Astrocyte of the spinal cord (primary cell): Measurements from ENCODE around the gene SEMA6B.

Source experiments
- DNase-seq: peaks from one replicate; pipeline ENCODE4 v3.0.0; 2011; ENCODE audit warnings: low read depth, low spot score
- H3K4me3 ChIP-seq: 2 replicates; pipeline ENCODE4 v1.5.1; 2011; ENCODE audit warnings: low read depth, mild to moderate bottlenecking, low read length, moderate library complexity
- in situ Hi-C: cut with HindIII; loops from 2 replicates; pipeline ENCODE4 v1.10.0; 2017; ENCODE audit warnings: low sequenced_read_pairs
- TF ChIP-seq, protein P1 (sequence below): IDR thresholded peaks from 2 replicates; pipeline ENCODE4 v1.5.1; 2012; ENCODE audit warnings: low read depth, mild to moderate bottlenecking, low read length, inconsistent platforms

Gene SEMA6B

DNA sequence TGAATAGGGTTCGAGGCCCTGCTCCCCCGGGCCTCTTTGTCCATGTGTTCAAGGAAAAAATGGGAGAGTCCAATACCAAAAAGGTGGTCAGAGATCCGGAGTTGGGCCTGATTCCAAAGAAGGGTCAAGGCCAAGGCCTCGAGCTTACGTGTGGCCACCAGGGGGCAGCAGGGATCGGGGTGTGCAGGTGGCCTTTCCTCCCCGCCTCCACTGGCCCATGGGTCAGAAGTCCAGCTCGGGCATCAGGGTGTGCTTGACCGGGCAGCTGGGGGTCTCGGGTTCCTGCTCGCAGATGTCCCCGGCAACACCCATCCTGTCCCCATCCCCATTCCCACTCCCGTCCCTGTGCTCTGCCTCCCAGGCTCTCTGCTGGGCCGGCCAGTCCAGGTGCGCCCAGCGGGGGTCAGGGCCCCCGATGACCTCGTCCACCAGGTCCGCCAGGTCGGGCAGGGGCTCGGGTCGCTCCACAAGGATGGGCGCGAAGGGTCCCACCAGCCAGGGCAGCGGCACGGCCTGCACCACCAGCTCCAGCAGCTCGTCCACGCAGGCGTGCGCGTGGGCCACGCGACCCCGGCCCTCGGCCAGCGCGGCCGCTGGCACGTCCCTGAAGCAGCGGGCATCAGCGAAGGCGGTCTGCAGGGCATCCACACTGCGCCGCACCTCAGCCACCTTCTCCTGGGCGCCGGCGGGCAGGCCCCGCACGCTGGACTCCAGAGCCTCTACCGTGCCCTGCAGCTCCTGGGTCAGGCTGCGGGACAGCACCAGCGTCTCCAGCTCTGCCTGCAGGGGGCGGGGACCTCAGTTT lies 36.0 kb downstream of the SEMA6B start:
- no peak overlapping the region for H3K4me3 ChIP-seq
- TF ChIP-seq, protein P1, sequence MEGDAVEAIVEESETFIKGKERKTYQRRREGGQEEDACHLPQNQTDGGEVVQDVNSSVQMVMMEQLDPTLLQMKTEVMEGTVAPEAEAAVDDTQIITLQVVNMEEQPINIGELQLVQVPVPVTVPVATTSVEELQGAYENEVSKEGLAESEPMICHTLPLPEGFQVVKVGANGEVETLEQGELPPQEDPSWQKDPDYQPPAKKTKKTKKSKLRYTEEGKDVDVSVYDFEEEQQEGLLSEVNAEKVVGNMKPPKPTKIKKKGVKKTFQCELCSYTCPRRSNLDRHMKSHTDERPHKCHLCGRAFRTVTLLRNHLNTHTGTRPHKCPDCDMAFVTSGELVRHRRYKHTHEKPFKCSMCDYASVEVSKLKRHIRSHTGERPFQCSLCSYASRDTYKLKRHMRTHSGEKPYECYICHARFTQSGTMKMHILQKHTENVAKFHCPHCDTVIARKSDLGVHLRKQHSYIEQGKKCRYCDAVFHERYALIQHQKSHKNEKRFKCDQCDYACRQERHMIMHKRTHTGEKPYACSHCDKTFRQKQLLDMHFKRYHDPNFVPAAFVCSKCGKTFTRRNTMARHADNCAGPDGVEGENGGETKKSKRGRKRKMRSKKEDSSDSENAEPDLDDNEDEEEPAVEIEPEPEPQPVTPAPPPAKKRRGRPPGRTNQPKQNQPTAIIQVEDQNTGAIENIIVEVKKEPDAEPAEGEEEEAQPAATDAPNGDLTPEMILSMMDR = peak; percentile 85
- DNase-seq = no peak
- in situ Hi-C loops = no loop called here

DNA sequence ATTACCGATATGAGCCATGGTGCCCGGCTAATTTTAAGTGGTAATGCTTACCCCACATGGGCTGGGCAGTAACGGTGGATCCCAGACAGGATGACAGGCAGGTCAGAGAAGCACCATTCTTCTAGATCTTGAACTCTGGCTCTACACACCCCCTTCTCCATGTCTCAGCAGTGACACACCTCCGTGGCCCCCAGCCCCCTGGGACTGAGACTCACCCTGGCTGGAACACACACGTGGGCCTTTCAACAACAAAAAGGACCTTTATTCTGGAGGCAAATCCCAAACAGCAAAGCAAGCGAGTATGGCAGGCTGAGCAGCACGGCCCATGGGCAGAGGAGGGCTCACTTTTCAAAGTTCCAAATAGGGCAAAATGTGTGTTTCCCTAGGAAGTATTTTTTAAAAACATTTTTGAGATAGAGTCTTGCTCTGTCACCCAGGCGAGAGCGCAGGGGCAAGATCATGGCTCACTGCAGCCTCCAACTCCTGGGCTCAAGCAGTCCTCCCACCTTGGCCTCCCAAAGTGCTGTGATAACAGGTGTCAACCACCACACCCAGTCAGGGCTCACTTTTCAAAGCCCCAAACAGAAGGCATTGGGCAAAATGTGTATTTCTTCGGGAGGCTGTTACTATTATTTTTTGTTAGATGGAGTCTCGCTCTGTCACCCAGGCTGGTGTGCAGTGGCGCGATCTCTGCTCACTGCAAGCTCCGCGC lies 37.0 kb downstream of the SEMA6B start:
- in situ Hi-C loops = no loop called here
- TF ChIP-seq, protein P1 = no peak
- H3K4me3 ChIP-seq = no peak overlapping the region
- DNase-seq = no peak

DNA sequence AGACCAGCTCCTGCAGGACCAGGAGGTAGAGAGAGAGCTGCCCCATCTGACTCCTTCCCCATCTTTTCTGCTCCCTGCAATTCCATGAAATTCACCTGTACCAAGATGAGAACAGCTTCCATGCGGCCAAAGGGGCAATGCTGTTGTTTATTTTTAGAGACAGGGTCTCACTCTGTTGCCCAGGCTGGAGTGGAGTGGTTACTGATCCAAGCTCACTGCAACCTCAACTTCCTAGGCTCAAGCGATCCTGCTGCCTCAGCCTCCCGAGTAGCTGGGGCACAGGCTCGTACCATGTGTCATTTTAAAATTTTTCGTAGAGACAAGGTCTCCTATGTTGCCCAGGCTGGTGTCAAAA lies 37.6 kb downstream of the SEMA6B start:
- TF ChIP-seq, protein P1 = no peak
- H3K4me3 ChIP-seq = no peak overlapping the region
- no peak for DNase-seq
- in situ Hi-C loops = no loop called here

DNA sequence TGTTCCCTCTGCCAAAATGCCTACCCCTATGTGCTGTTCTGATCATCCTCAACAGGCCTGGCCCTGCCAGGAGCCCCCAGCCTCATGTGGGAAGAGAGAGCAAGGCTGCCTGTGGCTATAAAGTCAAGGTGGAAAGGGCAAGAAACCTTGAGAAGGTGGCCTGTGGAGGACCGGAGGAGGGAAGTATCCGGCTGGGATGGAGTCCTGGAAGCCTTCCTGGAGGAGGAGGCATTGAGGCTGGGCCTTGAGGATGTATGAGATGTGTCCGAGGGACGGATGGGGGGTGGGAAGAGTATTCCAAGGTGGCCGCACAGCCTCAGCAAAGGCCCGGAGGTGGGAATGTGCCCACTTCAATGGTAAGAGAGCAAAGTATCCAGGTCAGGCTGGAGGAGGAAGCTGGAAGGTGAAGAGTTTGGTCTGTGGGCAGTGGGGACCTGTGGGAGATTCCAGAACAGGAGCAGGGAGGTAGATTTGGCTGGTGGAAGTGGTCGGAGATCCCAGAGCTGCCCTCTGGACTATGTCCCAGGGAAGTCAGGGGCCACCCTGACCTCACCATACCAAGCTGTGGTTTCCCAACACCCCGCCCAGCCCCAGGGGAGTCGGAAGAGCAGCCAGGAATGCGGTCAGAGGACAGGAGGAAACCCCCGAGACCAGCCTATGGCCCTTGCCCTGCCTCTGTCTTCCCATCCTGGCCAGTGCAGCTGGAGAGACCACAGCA lies 38.2 kb downstream of the SEMA6B start:
- no peak overlapping the region for H3K4me3 ChIP-seq
- in situ Hi-C loops = no loop called here
- TF ChIP-seq, protein P1 = no peak
- DNase-seq = no peak

DNA sequence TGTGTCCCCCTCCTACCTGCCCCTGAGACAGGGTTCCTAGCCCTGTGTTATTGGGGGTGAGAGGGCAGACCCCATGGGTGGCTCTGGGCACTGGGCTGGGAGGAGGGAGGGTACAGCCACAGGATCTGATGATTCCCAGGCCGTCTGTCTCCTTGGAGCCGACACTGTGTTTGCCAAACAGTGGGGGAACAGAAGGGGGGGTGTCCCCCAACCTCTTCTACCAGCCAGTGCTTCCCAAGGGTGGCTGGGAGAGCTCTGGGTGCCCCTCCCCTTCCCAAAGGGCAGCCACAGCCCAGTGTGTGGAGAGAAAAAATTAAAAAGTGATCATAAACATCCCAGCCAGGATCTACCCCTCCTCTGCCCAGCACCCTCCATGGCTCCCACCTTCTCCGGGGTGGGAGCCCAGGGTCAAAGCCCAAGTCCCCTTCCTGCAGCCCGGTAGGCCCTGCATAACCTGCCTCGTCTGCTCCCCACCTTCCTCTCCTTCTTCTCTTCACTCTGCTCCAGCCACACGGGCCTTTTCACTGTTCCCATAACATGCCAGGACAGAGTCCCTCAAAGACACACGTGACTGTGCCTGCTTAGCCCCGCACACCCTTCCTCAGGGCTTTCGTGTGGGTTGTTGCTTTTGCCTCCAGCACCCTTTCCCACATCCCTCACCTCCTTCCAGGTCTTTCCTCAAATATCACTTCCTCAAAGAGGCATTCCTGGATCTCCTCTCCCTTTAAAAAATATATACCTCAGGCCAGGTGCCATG lies 39.8 kb downstream of the SEMA6B start:
- DNase-seq = no peak
- in situ Hi-C loops = no loop called here
- no peak overlapping the region for H3K4me3 ChIP-seq
- TF ChIP-seq, protein P1 = no peak

DNA sequence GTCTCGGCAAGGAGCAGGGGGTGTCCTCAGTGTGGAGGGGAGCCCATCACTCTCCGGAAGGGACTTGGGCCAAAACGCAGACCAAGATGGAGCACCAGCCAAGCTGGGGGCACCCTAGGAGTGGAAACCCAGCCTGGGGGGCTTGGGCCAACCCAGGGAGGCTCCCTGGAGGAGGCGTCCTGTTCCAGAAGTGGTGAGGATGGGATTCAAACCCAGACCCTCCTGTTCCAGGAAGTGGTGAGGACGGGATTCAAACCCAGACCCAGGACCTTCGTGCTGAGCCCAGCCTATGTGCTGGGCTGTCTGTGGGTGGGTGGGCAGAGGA lies 40.4 kb downstream of the SEMA6B start:
- in situ Hi-C loops = no loop called here
- DNase-seq = no peak
- TF ChIP-seq, protein P1 = no peak
- H3K4me3 ChIP-seq = no peak overlapping the region
